H9 (cell line): Measurements from ENCODE around the gene HTRA3. TPM values are rescaled to one million over a fixed set of nuclear protein-coding genes. Genes with fewer than 3 reads are reported as not detected.

Source experiments
- DNase-seq: peaks from one replicate; pipeline ENCODE4 v3.0.0-alpha.2; 2017
- H2AFZ ChIP-seq: one replicate; pipeline ENCODE4 v1.6.1; 2013; ENCODE audit warnings: mild to moderate bottlenecking, low read length, control low read depth, moderate library complexity
- H2AK5ac ChIP-seq: 2 replicates; pipeline ENCODE4 v1.6.1; 2013; ENCODE audit warnings: low read length, control low read depth, mixed read lengths; ENCODE audit not compliant: insufficient read length
- H2BK120ac ChIP-seq: one replicate; pipeline ENCODE4 v1.6.1; 2013; ENCODE audit warnings: low read depth, mild to moderate bottlenecking, low read length, control low read depth, inconsistent platforms; ENCODE audit not compliant: poor library complexity, severe bottlenecking
- H2BK12ac ChIP-seq: 2 replicates; pipeline ENCODE4 v1.6.1; 2013; ENCODE audit warnings: low read length, control low read depth, mixed read lengths, low read depth; ENCODE audit not compliant: insufficient read length
- H2BK15ac ChIP-seq: 2 replicates; pipeline ENCODE4 v1.6.1; 2013; ENCODE audit warnings: low read depth, low read length, control low read depth
- H2BK20ac ChIP-seq: one replicate; pipeline ENCODE4 v1.6.1; 2013; ENCODE audit warnings: low read depth, mild to moderate bottlenecking, low read length, control low read depth, inconsistent platforms; ENCODE audit not compliant: poor library complexity, severe bottlenecking
- H2BK5ac ChIP-seq: 2 replicates; pipeline ENCODE4 v1.6.1; 2013; ENCODE audit warnings: low read length, control low read depth, mixed read lengths; ENCODE audit not compliant: insufficient read length
- H3K14ac ChIP-seq: 2 replicates; pipeline ENCODE4 v1.6.1; 2013; ENCODE audit warnings: low read length, control low read depth; ENCODE audit not compliant: insufficient read depth
- H3K18ac ChIP-seq: 2 replicates; pipeline ENCODE4 v1.6.1; 2013; ENCODE audit warnings: low read depth, mild to moderate bottlenecking, mixed read lengths, low read length, control low read depth; ENCODE audit not compliant: insufficient read length
- H3K23ac ChIP-seq: 2 replicates; pipeline ENCODE4 v1.6.1; 2013; ENCODE audit warnings: low read length, control low read depth, mixed read lengths, low read depth; ENCODE audit not compliant: insufficient read length
- H3K23me2 ChIP-seq: 2 replicates; pipeline ENCODE4 v1.6.1; 2013; ENCODE audit warnings: low read depth, mild to moderate bottlenecking, mixed read lengths, low read length, control low read depth; ENCODE audit not compliant: insufficient read length, poor library complexity, severe bottlenecking
- H3K27ac ChIP-seq: 2 replicates; pipeline ENCODE4 v1.5.1; 2013; ENCODE audit warnings: low read length, control low read depth, mixed read lengths, low read depth; ENCODE audit not compliant: insufficient read length
- H3K27me3 ChIP-seq: 2 replicates; pipeline ENCODE4 v1.6.1; 2013; ENCODE audit warnings: low read length, control low read depth, inconsistent platforms; ENCODE audit not compliant: insufficient read depth
- H3K4ac ChIP-seq: 2 replicates; pipeline ENCODE4 v1.6.1; 2013; ENCODE audit warnings: low read depth, mild to moderate bottlenecking, control low read depth, inconsistent platforms, low read length, moderate library complexity
- H3K4me1 ChIP-seq: 2 replicates; pipeline ENCODE4 v1.6.1; 2013; ENCODE audit warnings: low read length, control low read depth, inconsistent platforms; ENCODE audit not compliant: insufficient read depth
- H3K4me2 ChIP-seq: 2 replicates; pipeline ENCODE4 v1.6.1; 2013; ENCODE audit warnings: low read length, control low read depth, mixed read lengths; ENCODE audit not compliant: insufficient read length, insufficient read depth
- H3K56ac ChIP-seq: 2 replicates; pipeline ENCODE4 v1.6.1; 2013; ENCODE audit warnings: low read depth, mild to moderate bottlenecking, mixed read lengths, low read length, control low read depth; ENCODE audit not compliant: insufficient read length
- H3K79me1 ChIP-seq: 2 replicates; pipeline ENCODE4 v1.6.1; 2013; ENCODE audit warnings: low read depth, mild to moderate bottlenecking, moderate library complexity, low read length, control low read depth, inconsistent platforms; ENCODE audit not compliant: insufficient read depth, poor library complexity, severe bottlenecking
- H3K79me2 ChIP-seq: 2 replicates; pipeline ENCODE4 v1.6.1; 2013; ENCODE audit warnings: low read length, control low read depth, inconsistent platforms; ENCODE audit not compliant: insufficient read depth
- H3K9ac ChIP-seq: 2 replicates; pipeline ENCODE4 v1.6.1; 2013; ENCODE audit warnings: low read length, control low read depth, mixed read lengths; ENCODE audit not compliant: insufficient read length; ENCODE audit errors: extremely low read depth
- H3K9me3 ChIP-seq: one replicate; pipeline ENCODE4 v1.6.1; 2013; ENCODE audit warnings: low read depth, low read length, inconsistent platforms; ENCODE audit not compliant: control insufficient read depth
- H3T11ph ChIP-seq: one replicate; pipeline ENCODE4 v1.6.1; 2013; ENCODE audit warnings: mild to moderate bottlenecking, low read length, control low read depth, inconsistent platforms
- H4K20me1 ChIP-seq: one replicate; pipeline ENCODE4 v1.6.1; 2013; ENCODE audit not compliant: control insufficient read depth, insufficient read length, insufficient read depth
- H4K5ac ChIP-seq: 2 replicates; pipeline ENCODE4 v1.6.1; 2013; ENCODE audit warnings: low read depth, mild to moderate bottlenecking, mixed read lengths, low read length, control low read depth; ENCODE audit not compliant: insufficient read length
- H4K8ac ChIP-seq: replicated peaks from 2 replicates; pipeline ENCODE4 v1.6.1; 2013; ENCODE audit warnings: low read length, control low read depth, mixed read lengths, low read depth; ENCODE audit not compliant: insufficient read length
- H4K91ac ChIP-seq: 2 replicates; pipeline ENCODE4 v1.6.1; 2013; ENCODE audit warnings: low read depth, mild to moderate bottlenecking, moderate library complexity, mixed read lengths, low read length, control low read depth; ENCODE audit not compliant: insufficient read length
- H3K27ac Mint-ChIP-seq, 3 experiments: 2 replicates in 2 of 3; 3 replicates in 1 of 3; pipeline ENCODE4 v1.8.0; 2020 to 2021; ENCODE audit warnings: mixed read lengths in 3 of 3, mild to moderate bottlenecking in 1 of 3, moderate library complexity in 1 of 3
- H3K27me3 Mint-ChIP-seq: 2 replicates; pipeline ENCODE4 v1.8.0; 2021; ENCODE audit warnings: low read depth, mild to moderate bottlenecking, moderate library complexity, mixed read lengths
- H3K36me3 Mint-ChIP-seq, 3 experiments: 2 replicates in 2 of 3; 3 replicates in 1 of 3; pipeline ENCODE4 v1.8.0; 2020 to 2021; ENCODE audit warnings: low read depth in 3 of 3, mixed read lengths in 3 of 3; ENCODE audit not compliant: insufficient read depth in 1 of 3
- H3K4me1 Mint-ChIP-seq, 2 experiments: 2 replicates each; pipeline ENCODE4 v1.8.0; 2020; ENCODE audit warnings: mixed read lengths in 2 of 2
- H3K4me3 Mint-ChIP-seq, 2 experiments: 2 replicates in 1 of 2; 3 replicates in 1 of 2; pipeline ENCODE4 v1.8.0; 2020 to 2021; ENCODE audit warnings: mild to moderate bottlenecking in 2 of 2, mixed read lengths in 2 of 2, moderate library complexity in 1 of 2
- H3K9me3 Mint-ChIP-seq, 2 experiments: 2 replicates in 1 of 2; 3 replicates in 1 of 2; pipeline ENCODE4 v1.8.0; 2020; ENCODE audit warnings: mild to moderate bottlenecking in 2 of 2, mixed read lengths in 2 of 2, moderate library complexity in 1 of 2
- WGBS: extraction: QIAGEN DNeasy Blood & Tissue Kit; methylation state at CpG from one replicate; pipeline ENCODE4 v1.1.7; 2013; ENCODE audit warnings: missing lambda C conversion rate, low lambda C conversion rate, mixed read lengths; ENCODE audit not compliant: insufficient read length; ENCODE audit errors: extremely low coverage; 5-methylcytosine and 5-hydroxymethylcytosine counted together
- total RNA-seq: library from RNA; stranded (reverse); gene quantifications from 2 replicates; pipeline ENCODE4 v1.2.1, GENCODE V29; 2021
- TF ChIP-seq, protein P1 (sequence below): fragments of 200-600 bp; sonication (generic); conservative IDR thresholded peaks from 3 replicates; pipeline ENCODE4 v1.8.0; 2021; ENCODE audit warnings: antibody characterized with exemption, mild to moderate bottlenecking

Gene HTRA3
- total RNA-seq, 1 experiment from 2014 or later: 3.0 TPM

GRCh38 chr4:8270912-8271815 is 1.6 kb downstream of the HTRA3 start:
- no peak for DNase-seq
- peaks cover 0 to 12% of the 10 kb centered on the region in 2 experiments; a peak in 2 of 4 replicates for H3K4me1 Mint-ChIP-seq
- WGBS: no CpG with 5 or more reads among the region's 27 CpGs
- H3K9me3 Mint-ChIP-seq: no peaks in the 10 kb centered on the region
- TF ChIP-seq, protein P1, sequence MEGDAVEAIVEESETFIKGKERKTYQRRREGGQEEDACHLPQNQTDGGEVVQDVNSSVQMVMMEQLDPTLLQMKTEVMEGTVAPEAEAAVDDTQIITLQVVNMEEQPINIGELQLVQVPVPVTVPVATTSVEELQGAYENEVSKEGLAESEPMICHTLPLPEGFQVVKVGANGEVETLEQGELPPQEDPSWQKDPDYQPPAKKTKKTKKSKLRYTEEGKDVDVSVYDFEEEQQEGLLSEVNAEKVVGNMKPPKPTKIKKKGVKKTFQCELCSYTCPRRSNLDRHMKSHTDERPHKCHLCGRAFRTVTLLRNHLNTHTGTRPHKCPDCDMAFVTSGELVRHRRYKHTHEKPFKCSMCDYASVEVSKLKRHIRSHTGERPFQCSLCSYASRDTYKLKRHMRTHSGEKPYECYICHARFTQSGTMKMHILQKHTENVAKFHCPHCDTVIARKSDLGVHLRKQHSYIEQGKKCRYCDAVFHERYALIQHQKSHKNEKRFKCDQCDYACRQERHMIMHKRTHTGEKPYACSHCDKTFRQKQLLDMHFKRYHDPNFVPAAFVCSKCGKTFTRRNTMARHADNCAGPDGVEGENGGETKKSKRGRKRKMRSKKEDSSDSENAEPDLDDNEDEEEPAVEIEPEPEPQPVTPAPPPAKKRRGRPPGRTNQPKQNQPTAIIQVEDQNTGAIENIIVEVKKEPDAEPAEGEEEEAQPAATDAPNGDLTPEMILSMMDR: no peak
- Histone ChIP-seq H4K20me1 (no peaks in the 10 kb centered on the region), H2BK12ac (no peak overlapping the region), H3K9ac (no peak overlapping the region), H3K9me3 (no peaks in the 10 kb centered on the region), H3K27me3 (peaks cover 9% of the 10 kb centered on the region; the same call in 1 of the 2 replicates), H3K56ac (no peak overlapping the region), H2BK5ac (no peak overlapping the region), H3K23me2 (peaks cover 4% of the 10 kb centered on the region), H3K23ac (no peak overlapping the region), H2AK5ac (no peak overlapping the region), H4K5ac (no peak overlapping the region), H3K79me2 (no peaks in the 10 kb centered on the region), H3K4me1 (no peaks in the 10 kb centered on the region), H3K4ac (no peak overlapping the region), H3K27ac (no peak overlapping the region), H3K79me1 (no peaks in the 10 kb centered on the region), H2BK120ac (no peak overlapping the region), H3K14ac (no peak overlapping the region; the same call in 1 of the 2 replicates), H4K8ac (no peak overlapping the region), H2AFZ (no peak overlapping the region), H3K18ac (no peak overlapping the region), H2BK15ac (no peak overlapping the region), H3K4me2 (no peak overlapping the region), H4K91ac (no peak overlapping the region), H2BK20ac (no peak overlapping the region), H3T11ph (no peak overlapping the region)
- no peaks in the 10 kb centered on the region; a peak in 1 of 7 replicates for H3K36me3 Mint-ChIP-seq
- peak overlapping the region; percentile 35 to 67; a peak in 3 of 5 replicates for H3K4me3 Mint-ChIP-seq
- H3K27ac Mint-ChIP-seq: no peak overlapping the region; a peak in 1 of 7 replicates
- H3K27me3 Mint-ChIP-seq: peaks cover 38% of the 10 kb centered on the region
